ENCODE results near the gene CNKSR3.

DNA sequence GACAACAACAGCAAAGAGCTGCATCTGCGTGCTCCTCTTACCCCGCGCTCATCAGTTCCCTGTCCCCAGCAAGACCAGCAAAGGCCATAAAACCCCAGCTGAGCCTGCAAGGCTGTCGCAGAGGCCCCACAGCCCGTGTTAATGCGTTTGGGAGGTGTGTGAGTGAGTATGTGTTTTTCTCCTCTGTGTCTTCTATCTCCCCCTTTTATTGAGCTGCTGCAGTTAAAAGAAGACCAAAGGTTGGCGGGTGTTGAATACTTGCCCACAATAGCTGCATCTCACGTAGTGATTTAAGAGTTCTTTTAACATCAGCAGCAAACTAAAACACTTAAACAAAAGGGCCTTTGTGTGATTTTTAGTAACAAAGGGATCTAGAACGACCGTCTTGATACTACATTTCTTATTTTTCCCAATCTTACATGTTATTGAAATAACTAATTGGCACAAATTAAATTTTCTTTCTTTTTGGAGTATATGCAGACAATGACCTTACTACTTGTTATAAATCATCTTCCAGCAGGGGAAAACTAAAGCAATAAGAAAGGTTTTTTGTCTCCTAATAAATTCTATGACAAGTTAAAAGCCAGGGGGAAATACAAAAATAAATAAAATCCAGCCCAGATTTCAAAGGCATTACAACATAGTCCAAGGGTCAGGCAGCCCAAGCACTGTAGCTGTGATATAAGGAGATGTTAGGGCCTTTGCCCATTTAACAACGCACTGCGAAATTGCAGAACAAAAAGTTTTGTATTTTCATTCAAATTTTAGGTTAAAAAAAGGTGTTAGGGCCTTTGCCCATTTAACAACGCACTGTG lies 27.2 kb upstream of the CNKSR3 start:
- no peak for TF ChIP-seq OSR1 (CRISPR knock-in tag; IDR thresholded peaks at IDR 0.05)
- TF ChIP-seq ZFP30 (CRISPR knock-in tag; IDR thresholded peaks at IDR 0.05): no peak
- TF ChIP-seq TCF4 (CRISPR knock-in tag; IDR thresholded peaks at IDR 0.05; ENCODE audit: borderline replicate concordance): no peak
- no peak for TF ChIP-seq ZFP3 (CRISPR knock-in tag; IDR thresholded peaks at IDR 0.05)
- TF ChIP-seq, protein P1, sequence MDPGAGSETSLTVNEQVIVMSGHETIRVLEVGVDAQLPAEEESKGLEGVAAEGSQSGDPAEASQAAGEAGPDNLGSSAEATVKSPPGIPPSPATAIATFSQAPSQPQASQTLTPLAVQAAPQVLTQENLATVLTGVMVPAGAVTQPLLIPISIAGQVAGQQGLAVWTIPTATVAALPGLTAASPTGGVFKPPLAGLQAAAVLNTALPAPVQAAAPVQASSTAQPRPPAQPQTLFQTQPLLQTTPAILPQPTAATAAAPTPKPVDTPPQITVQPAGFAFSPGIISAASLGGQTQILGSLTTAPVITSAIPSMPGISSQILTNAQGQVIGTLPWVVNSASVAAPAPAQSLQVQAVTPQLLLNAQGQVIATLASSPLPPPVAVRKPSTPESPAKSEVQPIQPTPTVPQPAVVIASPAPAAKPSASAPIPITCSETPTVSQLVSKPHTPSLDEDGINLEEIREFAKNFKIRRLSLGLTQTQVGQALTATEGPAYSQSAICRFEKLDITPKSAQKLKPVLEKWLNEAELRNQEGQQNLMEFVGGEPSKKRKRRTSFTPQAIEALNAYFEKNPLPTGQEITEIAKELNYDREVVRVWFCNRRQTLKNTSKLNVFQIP (CRISPR knock-in tag; IDR thresholded peaks at IDR 0.05; ENCODE audit: borderline replicate concordance, low read depth): no peak
- TF ChIP-seq ZNF565 (CRISPR knock-in tag; conservative IDR thresholded peaks at IDR 0.05; ENCODE audit: low read depth): no peak
- TF ChIP-seq GLIS3 (CRISPR knock-in tag; IDR thresholded peaks at IDR 0.05): no peak
- no peak for TF ChIP-seq CSDC2 (CRISPR knock-in tag; IDR thresholded peaks at IDR 0.05)

Data from SK-N-SH treated with all-trans-retinoic acid at 6 μM for 48 hours (cell line).